ENCODE data around the gene ITGB1. TPM values are rescaled to one million over a fixed set of nuclear protein-coding genes. Genes with fewer than 3 reads are reported as not detected.

The ITGB1 gene
- total RNA-seq, 2 donors from 2014 or later, result 392 to 428 TPM

GRCh38 chr10:32947586-32947985, 10.4 kb downstream of the ITGB1 start:
- no peaks in the 10 kb centered on the region for H3K9me3 ChIP-seq (ENCODE audit: control insufficient read depth, low read length, poor library complexity, severe bottlenecking)
- ATAC-seq, result no peak
- Mint-ChIP-seq H3K4me3 (peak overlapping the region; percentile 68), H3K36me3 (ENCODE audit: low read depth) (peaks cover 9% of the 10 kb centered on the region), H3K27me3 (no peaks in the 10 kb centered on the region), H3K4me1 (peaks cover 61% of the 10 kb centered on the region), H3K27ac (peak overlapping the region; percentile 96)
- DNase-seq, result no peak

GRCh38 chr10:32946108-32946507, 11.9 kb downstream of the ITGB1 start:
- Mint-ChIP-seq H3K4me3 (peak overlapping the region; percentile 26), H3K4me1 (peaks cover 59% of the 10 kb centered on the region), H3K36me3 (ENCODE audit: low read depth) (peaks cover 10% of the 10 kb centered on the region), H3K27ac (peak overlapping the region; percentile 77), H3K27me3 (no peaks in the 10 kb centered on the region)
- no peak for ATAC-seq
- no peaks in the 10 kb centered on the region for H3K9me3 ChIP-seq (ENCODE audit: control insufficient read depth, low read length, poor library complexity, severe bottlenecking)
- no peak for DNase-seq

GRCh38 chr10:32943854-32944661, 14.0 kb downstream of the ITGB1 start:
- H3K4me3 Mint-ChIP-seq, result peak overlapping the region; percentile 76
- peaks cover 62% of the 10 kb centered on the region for H3K4me1 Mint-ChIP-seq
- no peaks in the 10 kb centered on the region for H3K9me3 ChIP-seq (ENCODE audit: control insufficient read depth, low read length, poor library complexity, severe bottlenecking)
- DNase-seq, result no peak
- ATAC-seq, result no peak
- no peaks in the 10 kb centered on the region for H3K27me3 Mint-ChIP-seq
- peaks cover 13% of the 10 kb centered on the region for H3K36me3 Mint-ChIP-seq (ENCODE audit: low read depth)
- peak overlapping the region; percentile 92 for H3K27ac Mint-ChIP-seq

DNA sequence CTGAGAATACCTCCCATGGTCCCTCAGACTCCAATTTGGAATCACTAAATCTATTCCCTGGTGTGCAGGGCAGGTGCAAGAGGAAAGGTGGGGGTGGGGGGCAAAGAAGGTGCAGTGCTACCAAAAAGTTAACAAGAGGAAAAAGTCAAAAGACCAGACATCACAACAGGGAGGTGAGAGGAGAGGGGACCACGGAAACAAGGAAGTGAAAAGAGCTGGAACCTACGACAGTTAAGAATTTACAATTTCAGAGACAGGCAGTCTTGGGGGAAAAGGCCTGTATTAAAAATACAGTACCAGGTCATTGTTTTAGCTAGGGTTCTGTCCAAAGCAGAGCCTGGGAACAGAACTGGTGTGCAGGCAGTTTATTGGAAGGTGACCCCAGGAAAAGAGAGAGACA, 14.6 kb downstream of the ITGB1 start:
- peaks cover 8% of the 10 kb centered on the region for H3K36me3 Mint-ChIP-seq (ENCODE audit: low read depth)
- H3K27ac Mint-ChIP-seq, result peak overlapping the region; percentile 92
- no peaks in the 10 kb centered on the region for H3K9me3 ChIP-seq (ENCODE audit: control insufficient read depth, low read length, poor library complexity, severe bottlenecking)
- H3K27me3 Mint-ChIP-seq, result no peaks in the 10 kb centered on the region
- DNase-seq (no peak), ATAC-seq (no peak)
- H3K4me1 Mint-ChIP-seq, result peaks cover 63% of the 10 kb centered on the region
- H3K4me3 Mint-ChIP-seq, result peak overlapping the region; percentile 76

DNA sequence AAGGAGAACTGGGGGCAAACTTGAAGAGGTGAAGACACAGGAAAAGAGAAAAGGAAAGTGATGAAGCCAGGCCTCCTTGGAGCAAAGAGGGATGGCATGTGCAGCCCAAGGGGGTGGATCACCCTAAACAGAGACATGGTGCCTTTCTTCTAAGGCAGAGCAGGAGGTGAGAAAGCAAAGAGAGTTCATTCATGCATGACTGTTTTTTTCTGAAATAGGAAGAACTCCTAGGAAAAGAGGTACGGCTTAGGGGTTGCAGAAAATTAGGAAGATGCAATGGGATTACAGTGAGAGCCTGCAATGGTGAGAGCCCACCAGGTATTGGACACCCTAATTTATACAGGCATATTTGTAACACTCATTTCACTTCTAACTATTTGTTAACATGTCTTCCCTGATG, 15.9 kb downstream of the ITGB1 start:
- H3K27ac Mint-ChIP-seq, result peak overlapping the region; percentile 97
- H3K9me3 ChIP-seq (ENCODE audit: control insufficient read depth, low read length, poor library complexity, severe bottlenecking), result no peaks in the 10 kb centered on the region
- peaks cover 8% of the 10 kb centered on the region for H3K36me3 Mint-ChIP-seq (ENCODE audit: low read depth)
- peak overlapping the region; percentile 72 for H3K4me3 Mint-ChIP-seq
- ATAC-seq (no peak), DNase-seq (no peak)
- H3K4me1 Mint-ChIP-seq, result peaks cover 61% of the 10 kb centered on the region
- no peaks in the 10 kb centered on the region for H3K27me3 Mint-ChIP-seq

DNA sequence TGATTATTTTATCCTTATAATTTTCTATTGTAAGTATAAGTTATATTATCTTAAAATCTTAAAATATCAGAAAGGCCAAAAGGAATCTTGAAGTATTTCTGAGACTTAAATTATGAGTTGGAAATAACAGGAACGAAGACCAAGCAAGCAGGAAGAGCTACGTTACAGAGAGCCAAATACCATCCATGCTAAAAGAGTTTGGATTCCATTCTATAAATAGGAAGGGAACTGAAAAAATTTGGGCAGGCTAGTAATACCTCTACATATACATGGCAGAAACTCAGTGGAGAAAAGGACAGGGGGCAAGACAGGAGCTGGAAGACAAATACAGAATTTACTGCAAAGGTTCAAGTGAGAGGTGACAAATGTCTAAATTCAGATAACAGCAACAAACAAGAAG, 16.7 kb downstream of the ITGB1 start:
- peaks cover 8% of the 10 kb centered on the region for H3K36me3 Mint-ChIP-seq (ENCODE audit: low read depth)
- H3K27ac Mint-ChIP-seq, result peak overlapping the region; percentile 97
- ATAC-seq (no peak), DNase-seq (no peak)
- H3K27me3 Mint-ChIP-seq, result no peaks in the 10 kb centered on the region
- no peaks in the 10 kb centered on the region for H3K9me3 ChIP-seq (ENCODE audit: control insufficient read depth, low read length, poor library complexity, severe bottlenecking)
- H3K4me3 Mint-ChIP-seq, result peak overlapping the region; percentile 72
- peaks cover 60% of the 10 kb centered on the region for H3K4me1 Mint-ChIP-seq

DNA sequence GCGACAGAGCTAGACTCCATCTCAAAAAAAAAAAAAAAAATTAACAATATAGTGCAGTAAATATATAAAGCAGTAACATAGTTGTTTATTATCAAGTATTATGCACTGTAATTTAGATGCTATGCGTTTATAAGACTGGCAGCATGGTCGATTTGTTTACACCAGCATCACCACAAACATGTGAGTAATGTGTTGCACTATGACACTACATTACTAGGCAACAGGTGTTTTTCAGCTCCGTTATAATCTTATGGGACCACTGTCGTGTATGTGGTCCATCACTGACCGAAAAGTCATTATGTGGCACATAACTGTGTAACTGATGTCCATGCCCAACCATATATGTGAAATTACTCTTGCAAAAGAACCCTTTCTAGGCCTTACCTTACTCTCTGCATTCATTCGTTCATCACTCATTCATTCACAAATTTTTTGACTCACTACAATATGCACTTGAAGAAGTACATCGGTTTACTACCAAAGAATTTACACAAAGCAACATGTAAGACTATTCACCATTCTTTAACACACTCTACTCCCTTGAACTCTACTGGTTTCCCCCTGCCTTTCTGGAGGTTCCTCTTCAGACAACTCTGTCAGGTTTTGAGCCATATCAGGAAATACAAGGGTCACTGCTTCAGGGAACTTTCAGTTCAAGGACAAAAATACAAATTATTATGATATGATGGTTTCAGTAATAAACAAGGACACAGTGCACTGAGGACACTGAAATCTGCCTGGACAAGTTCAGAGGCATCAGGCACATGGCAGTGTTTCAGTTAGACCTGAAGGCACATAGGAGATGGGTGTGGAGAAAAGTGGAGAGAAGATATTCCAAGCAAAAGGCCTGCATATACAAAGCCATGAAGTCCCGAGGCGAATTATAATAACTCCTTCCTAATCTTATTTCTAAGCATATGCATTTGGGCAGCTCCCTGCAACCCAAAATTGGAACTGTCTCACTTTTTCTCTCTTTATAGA, 17.4 kb downstream of the ITGB1 start:
- no peaks in the 10 kb centered on the region for H3K9me3 ChIP-seq (ENCODE audit: control insufficient read depth, low read length, poor library complexity, severe bottlenecking)
- Mint-ChIP-seq H3K36me3 (ENCODE audit: low read depth) (peaks cover 11% of the 10 kb centered on the region), H3K27me3 (no peaks in the 10 kb centered on the region), H3K4me1 (peaks cover 61% of the 10 kb centered on the region), H3K4me3 (peak overlapping the region; percentile 56), H3K27ac (peak overlapping the region; percentile 97)
- DNase-seq, result no peak
- peak; percentile 21 for ATAC-seq

DNA sequence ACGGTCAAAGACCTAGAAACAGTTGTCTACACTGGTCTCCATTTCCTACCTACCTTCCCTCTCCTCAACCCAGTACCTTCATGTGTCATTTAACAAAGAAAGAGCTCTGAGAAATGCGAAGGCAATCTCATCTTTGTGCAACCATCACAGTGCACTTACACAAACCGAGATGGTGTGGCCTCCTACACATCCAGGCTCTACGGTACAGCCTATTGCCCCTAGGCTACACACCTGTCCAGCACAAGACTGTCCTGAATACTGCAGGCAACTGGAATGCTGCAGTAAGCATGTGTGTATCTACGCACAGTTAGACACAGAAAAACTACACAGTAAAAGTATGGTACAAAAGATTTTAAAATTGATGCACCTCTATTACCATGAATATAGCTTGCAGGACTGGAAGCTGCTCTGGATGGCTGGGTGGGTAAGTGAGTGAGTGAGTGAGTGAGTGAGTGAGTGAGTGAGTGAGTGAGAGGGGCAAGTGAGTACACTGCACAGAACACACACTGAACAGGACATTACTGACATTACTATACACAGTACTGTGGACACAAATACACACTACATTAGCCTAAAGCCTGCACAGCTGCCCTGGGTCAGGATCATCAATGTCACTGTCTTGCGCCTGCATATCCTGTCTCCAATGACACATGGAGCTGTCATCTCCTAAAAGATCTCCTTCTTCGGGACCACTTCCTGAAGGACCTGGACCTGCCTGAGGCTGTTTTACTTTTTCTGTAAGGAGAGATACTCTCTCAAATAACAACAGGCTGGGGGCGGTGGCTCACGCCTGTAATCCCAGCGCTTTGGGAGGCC, 18.5 kb downstream of the ITGB1 start:
- ATAC-seq (peak; percentile 22), DNase-seq (no peak)
- no peaks in the 10 kb centered on the region for H3K9me3 ChIP-seq (ENCODE audit: control insufficient read depth, low read length, poor library complexity, severe bottlenecking)
- Mint-ChIP-seq H3K36me3 (ENCODE audit: low read depth) (peaks cover 16% of the 10 kb centered on the region), H3K27me3 (no peaks in the 10 kb centered on the region), H3K4me1 (peaks cover 67% of the 10 kb centered on the region), H3K4me3 (peak overlapping the region; percentile 77), H3K27ac (peak overlapping the region; percentile 97)

- H3K4me1 Mint-ChIP-seq, result peaks cover 60% of the 10 kb centered on the region
- no peaks in the 10 kb centered on the region for H3K27me3 Mint-ChIP-seq
- H3K9me3 ChIP-seq (ENCODE audit: control insufficient read depth, low read length, poor library complexity, severe bottlenecking), result no peaks in the 10 kb centered on the region
- peak overlapping the region; percentile 77 for H3K4me3 Mint-ChIP-seq
- ATAC-seq (peak; percentile 25), DNase-seq (no peak)
- peaks cover 16% of the 10 kb centered on the region for H3K36me3 Mint-ChIP-seq (ENCODE audit: low read depth)
- peak overlapping the region; percentile 97 for H3K27ac Mint-ChIP-seq
Measured at GRCh38 chr10:32938554-32939061, 19.4 kb downstream of the ITGB1 start.

DNA sequence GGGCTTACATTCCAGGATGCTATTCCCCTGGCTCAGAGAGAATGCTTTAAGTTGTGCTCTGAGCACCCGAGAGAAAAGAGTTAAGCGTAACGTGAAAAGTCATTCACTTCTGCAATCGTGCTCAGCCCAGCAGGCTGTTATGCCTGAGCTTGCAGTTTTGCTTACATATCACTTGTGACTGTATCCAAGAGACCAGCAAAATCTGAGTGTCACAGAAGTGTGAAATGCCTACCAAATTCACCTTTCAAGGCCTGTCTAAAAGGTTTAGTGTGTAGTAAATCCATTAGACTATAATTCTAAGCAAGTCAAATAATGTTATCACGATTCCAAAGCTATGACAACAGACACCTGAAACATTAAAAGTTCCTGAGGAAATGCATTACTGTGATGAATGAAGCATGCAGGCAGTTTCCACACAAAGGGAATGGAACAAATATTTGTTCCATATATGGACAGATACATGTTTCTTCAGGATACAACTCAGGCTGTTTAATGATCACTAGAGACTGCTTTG, 20.1 kb downstream of the ITGB1 start:
- H3K9me3 ChIP-seq (ENCODE audit: control insufficient read depth, low read length, poor library complexity, severe bottlenecking), result no peaks in the 10 kb centered on the region
- peaks cover 59% of the 10 kb centered on the region for H3K4me1 Mint-ChIP-seq
- peaks cover 17% of the 10 kb centered on the region for H3K36me3 Mint-ChIP-seq (ENCODE audit: low read depth)
- DNase-seq (no peak), ATAC-seq (peak; percentile 24)
- H3K4me3 Mint-ChIP-seq, result peak overlapping the region; percentile 77
- H3K27ac Mint-ChIP-seq, result peak overlapping the region; percentile 97
- no peaks in the 10 kb centered on the region for H3K27me3 Mint-ChIP-seq

DNA sequence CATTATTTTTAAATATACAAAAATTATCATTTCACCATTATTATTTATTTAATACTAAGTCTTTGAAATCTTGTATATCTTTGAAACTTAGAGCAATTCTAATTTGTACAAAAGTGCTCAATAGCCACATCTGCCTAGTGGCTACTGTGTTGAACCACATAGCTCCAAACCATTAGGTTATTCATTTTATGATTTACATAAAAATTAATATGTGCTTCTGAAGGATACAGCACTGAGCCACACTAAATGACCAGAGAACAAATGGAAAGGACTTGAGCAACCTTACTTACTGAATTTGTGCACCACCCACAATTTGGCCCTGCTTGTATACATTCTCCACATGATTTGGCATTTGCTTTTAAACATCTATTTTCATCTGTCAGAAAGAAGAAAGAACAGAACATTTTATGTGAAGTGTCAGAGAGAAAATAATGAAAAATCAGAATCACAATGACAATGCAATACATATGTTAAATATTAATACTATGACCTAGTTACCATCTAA, 25.8 kb downstream of the ITGB1 start:
- DNase-seq (no peak), ATAC-seq (no peak)
- Mint-ChIP-seq H3K27me3 (no peaks in the 10 kb centered on the region), H3K36me3 (ENCODE audit: low read depth) (peaks cover 21% of the 10 kb centered on the region), H3K27ac (peak overlapping the region; percentile 29), H3K4me1 (peaks cover 44% of the 10 kb centered on the region), H3K4me3 (no peak overlapping the region)
- no peaks in the 10 kb centered on the region for H3K9me3 ChIP-seq (ENCODE audit: control insufficient read depth, low read length, poor library complexity, severe bottlenecking)

GRCh38 chr10:32931593-32931992, 26.4 kb downstream of the ITGB1 start:
- H3K9me3 ChIP-seq (ENCODE audit: control insufficient read depth, low read length, poor library complexity, severe bottlenecking), result peaks cover 2% of the 10 kb centered on the region
- Mint-ChIP-seq H3K27ac (peak overlapping the region; percentile 73), H3K36me3 (ENCODE audit: low read depth) (peaks cover 24% of the 10 kb centered on the region), H3K4me1 (peaks cover 44% of the 10 kb centered on the region), H3K27me3 (no peaks in the 10 kb centered on the region), H3K4me3 (peak overlapping the region; percentile 12)
- ATAC-seq (no peak), DNase-seq (no peak)

All from T-helper 17 cell (primary cell).